ENCODE data around the gene KRT38. TPM values are rescaled to one million over a fixed set of nuclear protein-coding genes. Genes with fewer than 3 reads are reported as not detected.

The KRT38 gene
- total RNA-seq, 1 experiment from 2014 or later, result not detected

- no TSS peak for BruUV-seq (replicated peaks)
- ChIA-PET CTCF (interaction anchor here (1.5 kb wide), 1 partner anchor 127 kb away, joined by 4 read pairs; no protein-coding TSS in a partner anchor), POLR2A (no interaction called here)
- Histone ChIP-seq H3K4me1 (peaks cover 24% of the 10 kb centered on the region), H3K27me3 (replicated peaks; ENCODE audit: control insufficient read depth, insufficient read depth, low read length) (no peaks in the 10 kb centered on the region), H3K36me3 (ENCODE audit: control insufficient read depth, insufficient read depth, low read length) (no peaks in the 10 kb centered on the region), H3K9me3 (no peaks in the 10 kb centered on the region), H3K4me3 (ENCODE audit: low read depth, low read length) (no peak overlapping the region)
- Mint-ChIP-seq H3K27ac (ENCODE audit: unreplicated experiment) (no peak overlapping the region), H3K36me3 (ENCODE audit: insufficient read depth, unreplicated experiment) (no peaks in the 10 kb centered on the region), H3K4me1 (ENCODE audit: low read depth, unreplicated experiment) (peaks cover 31% of the 10 kb centered on the region), H3K27me3 (ENCODE audit: insufficient read depth, unreplicated experiment) (no peaks in the 10 kb centered on the region), H3K4me3 (ENCODE audit: unreplicated experiment) (no peak overlapping the region), H3K9me3 (ENCODE audit: unreplicated experiment) (no peaks in the 10 kb centered on the region)
- DNase-seq, result no peak
- intact Hi-C loops (cut with micrococcal nuclease; ENCODE audit: unreplicated experiment), result no loop called here
- TF ChIP-seq CTCF (IDR thresholded peaks at IDR 0.05; ENCODE audit: insufficient read depth in 1 of 2, low read depth in 1 of 2, low read length in 1 of 2, severe bottlenecking in 1 of 2, unreplicated experiment in 1 of 2), result no peak
Observed at GRCh38 chr17:41421617-41422016, 19.2 kb downstream of the KRT38 start.

GRCh38 chr17:41421116-41421515 lies 19.7 kb downstream of the KRT38 start:
- H3K27me3 Mint-ChIP-seq (ENCODE audit: insufficient read depth, unreplicated experiment), result no peaks in the 10 kb centered on the region
- intact Hi-C loops (cut with micrococcal nuclease; ENCODE audit: unreplicated experiment), result no loop called here
- H3K27ac Mint-ChIP-seq (ENCODE audit: unreplicated experiment), result no peak overlapping the region
- no peaks in the 10 kb centered on the region for H3K36me3 ChIP-seq (ENCODE audit: control insufficient read depth, insufficient read depth, low read length)
- H3K4me3 ChIP-seq (ENCODE audit: low read depth, low read length), result no peak overlapping the region
- no peak for TF ChIP-seq CTCF (IDR thresholded peaks at IDR 0.05; ENCODE audit: insufficient read depth in 1 of 2, low read depth in 1 of 2, low read length in 1 of 2, severe bottlenecking in 1 of 2, unreplicated experiment in 1 of 2)
- ChIA-PET CTCF (interaction anchor here (1.5 kb wide), 1 partner anchor 128 kb away, joined by 4 read pairs; no protein-coding TSS in a partner anchor), POLR2A (no interaction called here)
- H3K4me3 Mint-ChIP-seq (ENCODE audit: unreplicated experiment), result no peak overlapping the region
- peaks cover 29% of the 10 kb centered on the region for H3K4me1 ChIP-seq
- no TSS peak for BruUV-seq (replicated peaks)
- no peaks in the 10 kb centered on the region for H3K36me3 Mint-ChIP-seq (ENCODE audit: insufficient read depth, unreplicated experiment)
- no peaks in the 10 kb centered on the region for H3K27me3 ChIP-seq (replicated peaks; ENCODE audit: control insufficient read depth, insufficient read depth, low read length)
- no peaks in the 10 kb centered on the region for H3K9me3 ChIP-seq
- no peak for DNase-seq
- H3K9me3 Mint-ChIP-seq (ENCODE audit: unreplicated experiment), result no peaks in the 10 kb centered on the region
- peaks cover 36% of the 10 kb centered on the region for H3K4me1 Mint-ChIP-seq (ENCODE audit: low read depth, unreplicated experiment)

GRCh38 chr17:41420134-41420533 lies 20.6 kb downstream of the KRT38 start:
- no TSS peak for BruUV-seq (replicated peaks)

More at GRCh38 chr17:41420134-41420533, 20.6 kb downstream of the KRT38 start:
- Histone ChIP-seq H3K27me3 (replicated peaks; ENCODE audit: control insufficient read depth, insufficient read depth, low read length) (no peaks in the 10 kb centered on the region), H3K4me1 (peaks cover 38% of the 10 kb centered on the region), H3K9me3 (no peaks in the 10 kb centered on the region), H3K4me3 (ENCODE audit: low read depth, low read length) (no peak overlapping the region), H3K36me3 (ENCODE audit: control insufficient read depth, insufficient read depth, low read length) (no peaks in the 10 kb centered on the region)
- no peaks in the 10 kb centered on the region for H3K9me3 Mint-ChIP-seq (ENCODE audit: unreplicated experiment)
- intact Hi-C loops (cut with micrococcal nuclease; ENCODE audit: unreplicated experiment), result no loop called here
- DNase-seq, result no peak
- POLR2A ChIA-PET, result no interaction called here
- no peak overlapping the region for H3K4me3 Mint-ChIP-seq (ENCODE audit: unreplicated experiment)
- H3K36me3 Mint-ChIP-seq (ENCODE audit: insufficient read depth, unreplicated experiment), result no peaks in the 10 kb centered on the region
- H3K4me1 Mint-ChIP-seq (ENCODE audit: low read depth, unreplicated experiment), result peaks cover 46% of the 10 kb centered on the region
- H3K27ac Mint-ChIP-seq (ENCODE audit: unreplicated experiment), result no peak overlapping the region
- CTCF ChIA-PET, result interaction anchor here (1.5 kb wide), 1 partner anchor 129 kb away, joined by 4 read pairs; no protein-coding TSS in a partner anchor
- no peaks in the 10 kb centered on the region for H3K27me3 Mint-ChIP-seq (ENCODE audit: insufficient read depth, unreplicated experiment)
- TF ChIP-seq CTCF (IDR thresholded peaks at IDR 0.05; ENCODE audit: insufficient read depth in 1 of 2, low read depth in 1 of 2, low read length in 1 of 2, severe bottlenecking in 1 of 2, unreplicated experiment in 1 of 2), result no peak
